Lung (tissue), 12 donors: ENCODE data around the gene RASAL1. TPM values are rescaled to one million over a fixed set of nuclear protein-coding genes. Genes with fewer than 3 reads are reported as not detected.

Source experiments
- ATAC-seq: fragments of 200-7000 bp; cut with Tn5 transposase; one replicate; pipeline ENCODE4 v1.9.1; 2020; ENCODE audit warnings: moderate number of reproducible peaks; ENCODE audit not compliant: insufficient read depth, low FRiP score
- DNase-seq, 3 donors: peaks; one replicate each; pipeline ENCODE4 v3.0.0-alpha.2; 2013 to 2017
- H3K27ac ChIP-seq, 2 donors: one replicate each; pipeline ENCODE4 v1.5.1; 2013; ENCODE audit warnings: mild to moderate bottlenecking in 2 of 2, moderate library complexity in 2 of 2, control low read depth in 1 of 2, inconsistent platforms in 1 of 2, low read depth in 1 of 2, low read length in 1 of 2
- H3K27me3 ChIP-seq, 3 donors: one replicate each; pipeline ENCODE4 v1.5.1; 2013; ENCODE audit warnings: low read length in 2 of 3; ENCODE audit not compliant: control insufficient read depth in 3 of 3, insufficient read depth in 3 of 3
- H3K36me3 ChIP-seq, 4 donors: one replicate each; pipeline ENCODE4 v1.5.1; 2013; ENCODE audit warnings: low read length in 4 of 4, mild to moderate bottlenecking in 1 of 4, moderate library complexity in 1 of 4; ENCODE audit not compliant: control insufficient read depth in 4 of 4, insufficient read depth in 4 of 4
- H3K4me1 ChIP-seq, 5 donors: one replicate each; pipeline ENCODE4 v1.5.1; 2013; ENCODE audit warnings: low read length in 5 of 5, mild to moderate bottlenecking in 2 of 5, moderate library complexity in 1 of 5; ENCODE audit not compliant: control insufficient read depth in 5 of 5, insufficient read depth in 5 of 5
- H3K4me3 ChIP-seq: one replicate; pipeline ENCODE4 v1.5.1; 2013; ENCODE audit warnings: mild to moderate bottlenecking, control low read depth, moderate library complexity
- H3K9ac ChIP-seq, 2 donors: one replicate each; pipeline ENCODE4 v1.5.1; 2013; ENCODE audit warnings: low read length in 2 of 2, control low read depth in 1 of 2; ENCODE audit not compliant: insufficient read depth in 1 of 2
- H3K9me3 ChIP-seq, 4 donors: one replicate each; pipeline ENCODE4 v1.5.1; 2013; ENCODE audit warnings: low read length in 3 of 4, mild to moderate bottlenecking in 1 of 4, moderate library complexity in 1 of 4; ENCODE audit not compliant: control insufficient read depth in 4 of 4, insufficient read depth in 3 of 4
- WGBS, 2 donors: extraction: QIAGEN DNeasy Blood & Tissue Kit; methylation state at CpG; one replicate each; pipeline ENCODE4 v1.1.7; 2013; 5-methylcytosine and 5-hydroxymethylcytosine counted together
- polyA plus RNA-seq, 2 donors: library from polyadenylated mRNA; stranded (reverse); fragments of 200-250 nt; gene quantifications; one replicate each; pipeline ENCODE4 v1.2.1, GENCODE V29; 2013
- total RNA-seq, 2 donors: library from RNA; depleted of rRNA in 1 of 2; stranded (reverse); fragments of >200 nt in 1 of 2; gene quantifications; one replicate each; pipeline ENCODE4 v1.2.1, GENCODE V29; 2014 to 2021
- TF ChIP-seq, protein P1 (sequence below): IDR thresholded peaks from 2 replicates; pipeline ENCODE4 v1.5.1; 2012; ENCODE audit warnings: mild to moderate bottlenecking; ENCODE audit errors: control extremely low read depth, extremely low read depth
- donor health status: control.
- donor health status: control.
- donor health status: Bipolar disorder and iron deficiency.
- donor health status: healthy.
- donor health status: DM: yes; HTN: yes; CAD: no.

The RASAL1 gene
- total and polyA plus RNA-seq, 4 donors, result 0.09 to 1.8 (median 0.62) TPM

DNA sequence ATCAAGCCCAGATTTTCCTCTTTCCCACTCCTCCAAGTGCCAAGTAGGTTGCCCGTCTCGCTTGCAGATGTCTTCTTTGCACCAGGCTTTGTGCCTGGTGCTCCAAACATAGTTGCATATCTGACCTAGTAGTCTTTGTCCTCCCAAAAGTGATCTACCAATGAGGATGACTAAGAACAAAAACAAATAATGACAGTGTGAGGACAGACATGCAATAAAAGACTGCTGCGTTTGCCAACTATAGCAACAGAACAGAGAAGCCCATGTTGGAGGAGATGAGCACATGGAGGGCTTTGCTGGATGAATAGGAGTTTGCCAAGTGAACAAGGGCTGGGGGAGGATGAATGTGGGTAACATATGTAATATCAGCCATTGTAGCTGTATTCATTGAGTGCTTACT, 63.4 kb downstream of the RASAL1 start:
- peaks cover 2 to 16% (median 5%) of the 10 kb centered on the region in 3 donors for H3K27me3 ChIP-seq
- H3K36me3 ChIP-seq, result no peaks in the 10 kb centered on the region
- 80 to 94% methylated on average over 3 of the region's 3 CpGs for WGBS, 2 donors
- H3K9ac ChIP-seq, result no peak overlapping the region
- TF ChIP-seq, protein P1, sequence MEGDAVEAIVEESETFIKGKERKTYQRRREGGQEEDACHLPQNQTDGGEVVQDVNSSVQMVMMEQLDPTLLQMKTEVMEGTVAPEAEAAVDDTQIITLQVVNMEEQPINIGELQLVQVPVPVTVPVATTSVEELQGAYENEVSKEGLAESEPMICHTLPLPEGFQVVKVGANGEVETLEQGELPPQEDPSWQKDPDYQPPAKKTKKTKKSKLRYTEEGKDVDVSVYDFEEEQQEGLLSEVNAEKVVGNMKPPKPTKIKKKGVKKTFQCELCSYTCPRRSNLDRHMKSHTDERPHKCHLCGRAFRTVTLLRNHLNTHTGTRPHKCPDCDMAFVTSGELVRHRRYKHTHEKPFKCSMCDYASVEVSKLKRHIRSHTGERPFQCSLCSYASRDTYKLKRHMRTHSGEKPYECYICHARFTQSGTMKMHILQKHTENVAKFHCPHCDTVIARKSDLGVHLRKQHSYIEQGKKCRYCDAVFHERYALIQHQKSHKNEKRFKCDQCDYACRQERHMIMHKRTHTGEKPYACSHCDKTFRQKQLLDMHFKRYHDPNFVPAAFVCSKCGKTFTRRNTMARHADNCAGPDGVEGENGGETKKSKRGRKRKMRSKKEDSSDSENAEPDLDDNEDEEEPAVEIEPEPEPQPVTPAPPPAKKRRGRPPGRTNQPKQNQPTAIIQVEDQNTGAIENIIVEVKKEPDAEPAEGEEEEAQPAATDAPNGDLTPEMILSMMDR, result no peak
- H3K27ac ChIP-seq, result no peak overlapping the region
- peaks cover 0 to 7% (median 0%) of the 10 kb centered on the region in 5 donors for H3K4me1 ChIP-seq
- ATAC-seq, result no peak
- H3K4me3 ChIP-seq, result no peak overlapping the region
- H3K9me3 ChIP-seq, result no peaks in the 10 kb centered on the region
- no peak for DNase-seq

DNA sequence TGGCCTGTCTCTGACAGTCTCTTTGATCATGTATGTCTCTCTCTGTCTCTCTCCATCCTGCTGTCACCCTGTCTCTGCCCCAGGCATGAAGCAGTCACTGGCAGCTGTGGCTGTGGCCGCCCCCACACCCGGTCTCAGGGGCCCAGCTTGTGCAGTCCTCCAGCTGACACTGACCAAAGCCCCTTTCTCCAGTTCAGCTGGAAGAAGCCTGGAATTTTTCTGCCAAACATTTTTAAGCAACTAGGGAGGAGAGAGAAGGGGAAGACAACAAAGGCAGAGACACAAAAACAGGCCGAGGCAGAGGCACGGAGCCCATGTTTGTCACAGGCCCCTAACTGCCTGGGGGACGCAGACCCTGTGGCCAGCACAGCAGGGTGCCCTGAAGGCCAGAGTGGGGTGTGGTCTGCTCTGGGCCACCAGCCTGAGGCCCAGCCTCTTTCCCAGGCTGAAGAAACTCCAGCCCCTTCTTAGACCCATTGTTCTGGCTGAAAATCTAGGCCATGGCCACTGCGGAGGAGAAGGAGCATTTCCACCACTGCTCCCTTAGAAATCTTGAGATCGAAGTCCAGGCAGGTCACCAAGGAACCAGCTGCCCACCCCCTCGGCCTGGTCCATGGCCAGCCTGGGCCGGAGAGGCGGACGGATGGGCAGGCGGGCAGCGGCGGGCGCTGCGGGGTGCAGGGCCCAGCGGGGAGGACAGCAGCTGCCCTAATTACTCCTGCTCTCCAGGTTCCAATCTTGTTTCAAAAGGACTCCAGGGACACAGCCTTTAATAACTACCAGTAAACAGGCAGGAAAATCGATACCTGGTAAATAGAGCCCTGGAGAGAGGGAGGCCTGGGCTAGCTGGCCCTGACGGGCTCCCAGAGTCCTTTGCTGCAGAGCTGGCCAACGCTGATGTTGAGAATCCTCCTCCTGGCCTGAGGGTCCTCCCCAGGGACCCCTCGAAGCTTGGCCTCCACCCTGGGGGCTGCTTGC, 64.1 kb downstream of the RASAL1 start:
- H3K36me3 ChIP-seq, result no peaks in the 10 kb centered on the region
- peaks cover 0 to 7% (median 0%) of the 10 kb centered on the region in 5 donors for H3K4me1 ChIP-seq
- no peak overlapping the region for H3K27ac ChIP-seq
- H3K27me3 ChIP-seq, result peaks cover 0 to 9% (median 2%) of the 10 kb centered on the region in 3 donors
- DNase-seq (peak in 1 of 3 donors; percentile 37), ATAC-seq (no peak)
- H3K9ac ChIP-seq, result no peak overlapping the region
- 81 to 85% methylated on average over 21 of the region's 21 CpGs for WGBS, 2 donors
- TF ChIP-seq, protein P1, result no peak
- no peak overlapping the region for H3K4me3 ChIP-seq
- H3K9me3 ChIP-seq, result no peaks in the 10 kb centered on the region

DNA sequence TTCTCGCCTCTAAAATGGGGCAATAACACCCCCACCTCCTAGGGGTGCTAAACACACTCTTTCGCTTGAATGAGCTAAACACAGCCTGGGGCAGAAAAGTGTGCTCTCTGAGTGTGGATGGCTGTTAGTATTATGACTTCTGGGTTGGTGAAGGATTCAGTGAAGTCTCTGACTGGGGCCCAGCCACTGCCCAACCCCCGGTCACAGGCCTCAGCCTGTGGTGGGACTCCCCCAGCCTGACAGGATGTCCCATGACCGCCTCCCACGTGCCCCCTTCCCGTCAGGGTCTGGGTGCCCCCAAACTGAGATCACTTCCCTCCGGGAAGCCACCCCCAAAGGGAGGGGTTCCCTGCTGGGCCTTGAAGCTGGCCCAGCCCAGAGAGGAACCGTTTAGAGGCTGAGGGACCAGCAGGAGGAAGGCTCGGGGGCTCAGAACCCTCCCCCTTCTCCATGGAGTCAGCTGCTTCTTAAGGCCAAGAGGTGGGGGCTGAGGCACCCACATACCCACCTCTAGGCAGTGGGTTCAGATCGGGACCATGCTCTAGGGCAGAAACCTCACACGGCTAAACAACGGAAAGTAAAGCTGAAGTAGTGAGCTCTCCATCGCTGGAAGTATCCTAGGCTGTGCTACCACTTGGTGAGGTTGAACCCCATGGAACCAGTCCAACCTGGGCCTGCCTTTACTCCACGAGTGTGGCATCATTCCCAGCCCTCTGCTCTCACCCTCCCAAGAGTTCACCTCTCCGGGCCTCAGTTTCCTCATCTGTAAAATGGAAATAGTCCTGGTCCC, 65.2 kb downstream of the RASAL1 start:
- ATAC-seq, result no peak

More for the DNA sequence above, 65.2 kb downstream of the RASAL1 start:
- Histone ChIP-seq H3K9ac (no peak overlapping the region), H3K36me3 (no peaks in the 10 kb centered on the region), H3K4me1 (peaks cover 0 to 7% (median 0%) of the 10 kb centered on the region in 5 donors), H3K9me3 (no peaks in the 10 kb centered on the region), H3K27ac (no peak overlapping the region), H3K4me3 (no peak overlapping the region), H3K27me3 (peaks cover 0 to 2% (median under 1%) of the 10 kb centered on the region in 3 donors)
- WGBS, 2 donors, result 51 to 53% methylated on average over 15 of the region's 15 CpGs
- TF ChIP-seq, protein P1, result no peak
- no peak for DNase-seq
